BLaER1 (cell line): ENCODE data around the gene OSBPL6.
"Not testable (repeated sequence)": the region's sequence is repeated elsewhere in the genome, so short reads cannot be mapped to it uniquely, and the experiment has no call there.

ENCODE experiments used
- H3K27ac ChIP-seq: shearing (Covaris generic); formaldehyde crosslinking; 2 replicates; pipeline ENCODE4 v1.8.1; 2022
- H3K27me3 ChIP-seq: shearing (Covaris generic); formaldehyde crosslinking; 2 replicates; pipeline ENCODE4 v1.8.1; 2022
- H3K36me3 ChIP-seq: shearing (Covaris generic); formaldehyde crosslinking; 2 replicates; pipeline ENCODE4 v1.8.1; 2022
- H3K4me1 ChIP-seq: shearing (Covaris generic); formaldehyde crosslinking; 2 replicates; pipeline ENCODE4 v1.8.1; 2022
- H3K4me2 ChIP-seq: shearing (Covaris generic); formaldehyde crosslinking; 2 replicates; pipeline ENCODE4 v1.8.1; 2022
- H3K4me3 ChIP-seq: shearing (Covaris generic); formaldehyde crosslinking; 2 replicates; pipeline ENCODE4 v1.8.1; 2022
- H3K9ac ChIP-seq: shearing (Covaris generic); formaldehyde crosslinking; 2 replicates; pipeline ENCODE4 v1.8.1; 2022
- H3K9me3 ChIP-seq: shearing (Covaris generic); formaldehyde crosslinking; 2 replicates; pipeline ENCODE4 v1.8.1; 2022
- H4K20me1 ChIP-seq: shearing (Covaris generic); formaldehyde crosslinking; 2 replicates; pipeline ENCODE4 v1.8.1; 2022
- Cebpa-rat ChIP-seq: shearing (Covaris generic); IDR thresholded peaks from 2 replicates; pipeline ENCODE4 v1.8.1; 2022

Gene OSBPL6

DNA sequence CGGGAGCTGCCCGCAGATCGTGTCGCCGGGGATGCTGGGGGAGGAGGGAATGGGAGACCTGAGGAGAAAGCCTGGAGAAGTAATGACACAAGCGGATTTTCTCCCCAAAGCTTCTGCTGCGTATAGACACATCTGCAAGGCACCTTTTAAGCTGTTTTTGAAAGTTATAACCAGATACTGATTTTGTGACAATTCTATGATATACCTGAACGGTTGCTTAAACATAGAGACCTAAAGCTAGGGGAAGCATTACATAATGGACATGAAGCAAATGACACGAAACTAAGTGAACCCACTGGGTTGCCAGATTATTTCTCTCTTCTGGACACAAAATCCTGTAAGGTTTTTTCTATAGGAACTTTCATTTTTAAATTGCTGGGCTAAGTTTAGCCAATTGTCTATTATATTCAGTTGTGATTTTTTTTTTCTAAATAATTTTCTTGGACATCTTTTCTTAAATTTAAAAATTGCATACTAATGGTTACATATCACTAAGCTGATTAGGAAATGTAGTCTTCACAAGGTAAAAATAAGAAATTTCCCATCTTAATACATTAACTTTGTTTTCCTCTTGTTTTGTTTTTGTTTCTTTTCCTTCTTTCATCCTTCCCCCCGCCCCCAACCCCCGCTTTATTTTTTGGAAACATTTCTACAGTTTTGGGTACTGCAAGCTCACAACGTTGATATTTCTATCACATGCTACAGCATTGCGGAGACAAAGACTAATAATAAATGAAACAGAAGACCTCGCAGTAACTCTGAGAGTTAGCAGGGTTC is 1.3 kb downstream of the OSBPL6 start:
- Histone ChIP-seq H3K9me3 (no peaks in the 10 kb centered on the region), H4K20me1 (peaks cover 15% of the 10 kb centered on the region), H3K4me3 (peak overlapping the region; percentile 89), H3K36me3 (no peaks in the 10 kb centered on the region), H3K4me1 (peaks cover 8% of the 10 kb centered on the region; the same call in 1 of the 2 replicates), H3K4me2 (peak overlapping the region; percentile 98), H3K27ac (no peak overlapping the region), H3K9ac (peak overlapping the region; percentile 73; the same call in 1 of the 2 replicates), H3K27me3 (peaks cover 47% of the 10 kb centered on the region)
- no peak for TF ChIP-seq Cebpa-rat

- Histone ChIP-seq H3K9me3 (no peaks in the 10 kb centered on the region), H3K4me3 (no peak overlapping the region)
- TF ChIP-seq Cebpa-rat: no peak
Observed at GRCh38 chr2:178197791-178198190, 3.5 kb downstream of the OSBPL6 start.

DNA sequence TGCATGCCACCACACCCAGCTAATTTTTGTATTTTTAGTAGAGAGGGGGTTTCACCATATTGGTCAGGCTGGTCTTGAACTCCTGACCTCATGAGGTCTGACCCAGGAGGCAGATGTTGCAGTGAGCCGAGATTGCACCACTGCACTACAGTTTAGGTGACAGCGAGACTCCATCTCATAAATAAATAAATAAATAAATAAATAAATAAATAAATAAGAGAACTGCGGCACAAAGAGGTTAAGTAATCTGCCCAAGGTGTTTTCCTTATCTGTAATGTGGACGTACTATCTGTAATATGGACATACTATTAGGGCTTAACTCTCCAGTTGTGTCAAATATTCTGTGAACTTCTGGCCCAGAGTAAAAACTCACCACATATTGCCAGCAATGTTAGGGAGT is 4.1 kb downstream of the OSBPL6 start:
- not testable (repeated sequence) for H3K4me2 ChIP-seq, H3K36me3 ChIP-seq, H3K9me3 ChIP-seq, H3K9ac ChIP-seq, H3K4me1 ChIP-seq, H3K4me3 ChIP-seq, H3K27ac ChIP-seq
- Histone ChIP-seq H4K20me1 (peaks cover 15% of the 10 kb centered on the region), H3K27me3 (peaks cover 32% of the 10 kb centered on the region)

More at GRCh38 chr2:178197791-178198190, 3.5 kb downstream of the OSBPL6 start:
- Histone ChIP-seq H3K9ac (no peak overlapping the region), H3K27me3 (peaks cover 39% of the 10 kb centered on the region), H4K20me1 (peaks cover 15% of the 10 kb centered on the region), H3K4me1 (peaks cover 8% of the 10 kb centered on the region; the same call in 1 of the 2 replicates), H3K27ac (no peak overlapping the region), H3K4me2 (no peak overlapping the region), H3K36me3 (no peaks in the 10 kb centered on the region)

DNA sequence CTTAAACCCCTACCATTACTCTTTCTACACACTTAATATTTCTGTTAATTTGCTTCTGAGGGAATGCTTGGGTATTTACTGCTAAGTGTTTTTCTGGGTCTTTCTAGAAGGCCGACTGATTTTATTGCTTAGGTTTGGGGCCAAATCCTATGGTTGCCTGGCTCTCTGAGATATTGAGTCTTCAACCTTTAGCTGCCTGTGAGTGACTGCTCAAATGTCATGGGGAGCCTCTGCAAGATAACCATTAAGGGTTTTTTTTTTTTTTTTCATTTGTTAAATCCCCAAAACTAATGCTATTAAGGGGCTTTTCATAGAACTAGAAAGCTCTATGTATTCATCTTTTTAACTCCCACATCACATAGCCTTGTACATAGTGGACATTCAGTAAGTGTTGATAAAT is 5.0 kb downstream of the OSBPL6 start:
- Histone ChIP-seq H3K9me3 (no peaks in the 10 kb centered on the region), H3K36me3 (no peaks in the 10 kb centered on the region), H4K20me1 (peaks cover 15% of the 10 kb centered on the region), H3K9ac (no peak overlapping the region), H3K4me2 (no peak overlapping the region), H3K27ac (no peak overlapping the region), H3K4me1 (0 out of 2 replicates have a peak, but pooled peaks cover 5% of the 10 kb centered on the region), H3K27me3 (peaks cover 23% of the 10 kb centered on the region), H3K4me3 (no peak overlapping the region)
- TF ChIP-seq Cebpa-rat: no peak

- H3K4me3 ChIP-seq: no peak overlapping the region
- no peaks in the 10 kb centered on the region for H3K9me3 ChIP-seq
- H3K4me2 ChIP-seq: no peak overlapping the region
- H3K4me1 ChIP-seq: 0 out of 2 replicates have a peak, but pooled peaks cover under 1% of the 10 kb centered on the region
- H3K9ac ChIP-seq: no peak overlapping the region
- no peak for TF ChIP-seq Cebpa-rat
- peaks cover 13% of the 10 kb centered on the region for H3K27me3 ChIP-seq
- peaks cover 8% of the 10 kb centered on the region for H4K20me1 ChIP-seq
- H3K36me3 ChIP-seq: no peaks in the 10 kb centered on the region
- H3K27ac ChIP-seq: no peak overlapping the region
Observed at GRCh38 chr2:178200331-178200730, 6.0 kb downstream of the OSBPL6 start.

DNA sequence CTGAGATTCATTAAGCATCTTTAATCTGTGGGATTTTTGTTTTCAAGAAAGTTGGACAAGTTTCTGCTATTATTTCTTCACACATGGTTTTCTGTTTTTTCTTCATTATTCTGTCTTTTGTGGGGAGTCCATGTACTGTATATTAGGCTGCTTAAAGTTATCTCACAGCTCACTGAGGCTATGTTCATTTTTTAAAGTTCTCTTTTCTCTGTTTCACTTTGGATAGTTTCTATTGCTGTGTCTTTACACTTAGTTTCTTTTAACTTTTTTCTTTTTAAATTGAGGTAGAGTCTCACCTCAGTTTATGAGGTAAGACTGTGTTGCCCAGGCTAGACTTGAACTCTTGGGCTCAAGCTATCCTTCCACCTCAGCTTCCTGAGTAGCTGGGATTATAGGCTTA is 8.6 kb downstream of the OSBPL6 start:
- Histone ChIP-seq H3K9ac (no peak overlapping the region), H4K20me1 (no peaks in the 10 kb centered on the region), H3K4me2 (no peak overlapping the region), H3K27me3 (no peaks in the 10 kb centered on the region), H3K36me3 (no peaks in the 10 kb centered on the region), H3K27ac (no peak overlapping the region), H3K4me1 (no peaks in the 10 kb centered on the region), H3K9me3 (no peaks in the 10 kb centered on the region), H3K4me3 (no peak overlapping the region)
- TF ChIP-seq Cebpa-rat: no peak

- Histone ChIP-seq H4K20me1 (no peaks in the 10 kb centered on the region), H3K4me3 (no peak overlapping the region), H3K4me1 (peaks cover 10% of the 10 kb centered on the region), H3K27me3 (no peaks in the 10 kb centered on the region), H3K36me3 (no peaks in the 10 kb centered on the region), H3K9me3 (no peaks in the 10 kb centered on the region), H3K9ac (no peak overlapping the region), H3K4me2 (no peak overlapping the region), H3K27ac (no peak overlapping the region)
- no peak for TF ChIP-seq Cebpa-rat
Observed at GRCh38 chr2:178204977-178205376, 10.7 kb downstream of the OSBPL6 start.

GRCh38 chr2:178205853-178206521 is 11.7 kb downstream of the OSBPL6 start:
- no peaks in the 10 kb centered on the region for H3K9me3 ChIP-seq
- no peaks in the 10 kb centered on the region for H4K20me1 ChIP-seq
- TF ChIP-seq Cebpa-rat: no peak
- no peaks in the 10 kb centered on the region for H3K27me3 ChIP-seq
- peaks cover 10% of the 10 kb centered on the region for H3K4me1 ChIP-seq
- no peaks in the 10 kb centered on the region for H3K36me3 ChIP-seq
- H3K4me3 ChIP-seq: no peak overlapping the region
- no peak overlapping the region for H3K27ac ChIP-seq
- H3K9ac ChIP-seq: no peak overlapping the region
- no peak overlapping the region for H3K4me2 ChIP-seq

DNA sequence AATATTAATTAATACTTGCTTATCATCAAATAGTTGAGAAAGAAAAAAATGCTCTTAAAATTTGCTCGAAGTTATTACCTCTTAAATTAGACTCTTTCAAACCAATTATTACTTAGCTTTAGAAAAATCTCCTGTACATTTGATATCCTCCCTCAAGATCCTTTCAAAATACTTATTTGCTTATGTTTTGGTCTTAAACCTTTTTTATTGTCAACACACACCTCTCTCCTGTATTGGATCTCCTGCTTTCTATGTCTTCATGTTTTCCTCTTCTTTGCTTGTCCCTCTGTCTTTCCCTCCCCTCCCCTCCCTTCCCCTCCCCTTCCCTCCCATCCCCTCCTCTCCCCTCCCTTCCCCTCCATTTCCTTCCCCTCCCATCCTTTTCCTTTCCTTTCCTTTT is 14.0 kb downstream of the OSBPL6 start:
- Histone ChIP-seq H3K27ac (no peak overlapping the region), H3K9ac (no peak overlapping the region), H3K4me2 (no peak overlapping the region)

DNA sequence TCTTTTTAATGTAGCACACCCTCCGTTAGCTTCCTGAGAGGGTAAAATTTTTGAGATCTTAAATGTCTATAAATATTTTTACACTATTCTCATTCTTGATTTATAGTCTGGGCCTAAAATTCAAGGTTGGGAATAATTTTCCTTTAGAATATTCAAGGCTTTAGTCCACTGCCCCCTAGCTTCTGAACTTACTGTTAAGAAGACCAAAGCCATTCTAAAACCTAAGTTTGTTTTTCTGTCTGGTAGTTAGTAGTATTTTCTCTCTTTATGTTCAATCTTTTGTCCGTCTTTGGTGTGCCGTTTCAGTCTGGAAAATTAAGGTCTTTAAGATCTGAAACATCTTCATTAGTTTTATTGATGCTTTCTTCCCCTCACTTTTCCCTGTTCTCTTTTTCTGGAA is 14.5 kb downstream of the OSBPL6 start:
- TF ChIP-seq Cebpa-rat: no peak
- Histone ChIP-seq H3K9ac (no peak overlapping the region), H3K27me3 (no peaks in the 10 kb centered on the region), H4K20me1 (no peaks in the 10 kb centered on the region), H3K4me1 (peaks cover 10% of the 10 kb centered on the region), H3K36me3 (no peaks in the 10 kb centered on the region), H3K4me3 (no peak overlapping the region), H3K27ac (no peak overlapping the region), H3K9me3 (no peaks in the 10 kb centered on the region), H3K4me2 (no peak overlapping the region)

More for the DNA sequence above, 14.0 kb downstream of the OSBPL6 start:
- no peak for TF ChIP-seq Cebpa-rat
- Histone ChIP-seq H4K20me1 (no peaks in the 10 kb centered on the region), H3K36me3 (no peaks in the 10 kb centered on the region), H3K9me3 (no peaks in the 10 kb centered on the region), H3K4me1 (peaks cover 10% of the 10 kb centered on the region), H3K4me3 (no peak overlapping the region), H3K27me3 (no peaks in the 10 kb centered on the region)
